ENCODE results near the gene PTPRK. TPM values are rescaled to one million over a fixed set of nuclear protein-coding genes. Genes with fewer than 3 reads are reported as not detected.

Gene PTPRK
- total and polyA plus RNA-seq, 4 donors = 8.2 to 224 (median 42.9) TPM

DNA sequence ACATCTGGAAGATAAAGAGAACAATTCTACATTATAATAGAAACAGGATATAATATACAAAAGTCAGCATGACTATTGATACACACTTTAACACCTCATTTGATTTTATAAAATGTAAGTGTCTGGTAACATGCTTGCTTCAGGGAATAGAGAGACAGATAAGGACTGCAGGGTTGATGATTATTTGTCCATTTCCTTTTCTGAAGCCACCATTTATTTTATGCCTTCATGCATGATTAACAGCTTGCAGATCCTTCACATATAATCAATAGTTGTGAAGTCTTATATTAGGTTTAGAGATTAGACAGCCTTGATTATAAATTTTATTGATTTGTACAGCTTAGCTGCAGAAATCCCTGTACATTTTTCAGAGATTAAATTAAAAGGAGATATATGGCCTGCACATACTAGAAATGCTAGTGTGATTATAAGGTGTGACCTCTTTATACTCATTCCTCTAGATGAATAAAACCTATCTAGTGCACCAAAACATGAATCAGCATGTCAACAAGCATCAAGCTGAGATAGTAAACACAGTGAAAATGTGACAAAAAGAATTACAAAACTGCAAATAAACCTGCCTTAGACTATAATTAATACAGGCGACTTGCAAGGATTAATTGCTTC lies 420.7 kb downstream of the PTPRK start:
- H3K9ac ChIP-seq (ENCODE audit: insufficient read depth in 1 of 2, low read length in 2 of 2) = no peak overlapping the region
- H3K36me3 ChIP-seq (ENCODE audit: control insufficient read depth in 4 of 4, insufficient read depth in 4 of 4, low read length in 4 of 4) = no peaks in the 10 kb centered on the region
- ATAC-seq (ENCODE audit: insufficient read depth, low FRiP score) = no peak
- no peaks in the 10 kb centered on the region for H3K9me3 ChIP-seq (ENCODE audit: control insufficient read depth in 4 of 4, insufficient read depth in 3 of 4, low read length in 3 of 4)
- H3K4me3 ChIP-seq = no peak overlapping the region
- peaks cover 0 to 7% (median 0%) of the 10 kb centered on the region in 5 donors for H3K4me1 ChIP-seq (ENCODE audit: control insufficient read depth in 5 of 5, insufficient read depth in 5 of 5, low read length in 5 of 5)
- 92% methylated on average over 1 of the region's 1 CpG for WGBS, 2 donors
- no peak for DNase-seq
- no peak overlapping the region for H3K27ac ChIP-seq (ENCODE audit: low read depth in 1 of 2, low read length in 1 of 2)
- TF ChIP-seq CTCF (IDR thresholded peaks at IDR 0.05; ENCODE audit: control extremely low read depth, extremely low read depth) = no peak
- H3K27me3 ChIP-seq (ENCODE audit: control insufficient read depth in 3 of 3, insufficient read depth in 3 of 3, low read length in 2 of 3) = no peaks in the 10 kb centered on the region

GRCh38 chr6:128098000-128098581 lies 422.3 kb downstream of the PTPRK start:
- no peaks in the 10 kb centered on the region for H3K9me3 ChIP-seq (ENCODE audit: control insufficient read depth in 4 of 4, insufficient read depth in 3 of 4, low read length in 3 of 4)
- H3K4me1 ChIP-seq (ENCODE audit: control insufficient read depth in 5 of 5, insufficient read depth in 5 of 5, low read length in 5 of 5) = peaks cover 0 to 7% (median 0%) of the 10 kb centered on the region in 5 donors
- no peak overlapping the region for H3K27ac ChIP-seq (ENCODE audit: low read depth in 1 of 2, low read length in 1 of 2)
- no peaks in the 10 kb centered on the region for H3K36me3 ChIP-seq (ENCODE audit: control insufficient read depth in 4 of 4, insufficient read depth in 4 of 4, low read length in 4 of 4)
- no peak overlapping the region for H3K4me3 ChIP-seq
- ATAC-seq (ENCODE audit: insufficient read depth, low FRiP score) = no peak
- no peaks in the 10 kb centered on the region for H3K27me3 ChIP-seq (ENCODE audit: control insufficient read depth in 3 of 3, insufficient read depth in 3 of 3, low read length in 2 of 3)
- DNase-seq = no peak
- no peak overlapping the region for H3K9ac ChIP-seq (ENCODE audit: insufficient read depth in 1 of 2, low read length in 2 of 2)
- no peak for TF ChIP-seq CTCF (IDR thresholded peaks at IDR 0.05; ENCODE audit: control extremely low read depth, extremely low read depth)
- 55 to 77% methylated on average over 2 of the region's 2 CpGs for WGBS, 2 donors

DNA sequence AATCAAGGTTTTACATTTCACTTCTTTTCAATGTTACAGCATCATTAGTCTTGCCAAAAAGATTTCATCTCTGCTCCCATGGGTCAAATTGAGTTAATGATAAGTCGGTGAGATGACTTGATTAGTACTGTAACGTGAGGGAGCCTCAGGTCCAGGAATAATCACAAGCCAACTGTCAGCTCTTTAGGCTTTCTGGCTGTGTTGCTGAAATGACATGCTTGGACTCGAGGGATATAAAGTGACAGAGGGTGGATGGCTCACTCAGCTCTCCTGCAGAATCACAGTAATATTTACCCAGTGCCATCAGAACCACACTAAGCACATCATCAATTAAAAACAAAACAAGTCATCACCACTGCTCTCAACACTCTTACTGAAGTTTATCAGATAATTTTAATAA lies 423.4 kb downstream of the PTPRK start:
- no peak for ATAC-seq (ENCODE audit: insufficient read depth, low FRiP score)
- H3K4me3 ChIP-seq = no peak overlapping the region
- no peak overlapping the region for H3K9ac ChIP-seq (ENCODE audit: insufficient read depth in 1 of 2, low read length in 2 of 2)
- no peak overlapping the region for H3K27ac ChIP-seq (ENCODE audit: low read depth in 1 of 2, low read length in 1 of 2)
- 77 to 85% methylated on average over 3 of the region's 3 CpGs for WGBS, 2 donors
- H3K36me3 ChIP-seq (ENCODE audit: control insufficient read depth in 4 of 4, insufficient read depth in 4 of 4, low read length in 4 of 4) = no peaks in the 10 kb centered on the region
- H3K4me1 ChIP-seq (ENCODE audit: control insufficient read depth in 5 of 5, insufficient read depth in 5 of 5, low read length in 5 of 5) = peaks cover 0 to 7% (median 0%) of the 10 kb centered on the region in 5 donors
- no peak for TF ChIP-seq CTCF (IDR thresholded peaks at IDR 0.05; ENCODE audit: control extremely low read depth, extremely low read depth)
- no peak for DNase-seq
- no peaks in the 10 kb centered on the region for H3K9me3 ChIP-seq (ENCODE audit: control insufficient read depth in 4 of 4, insufficient read depth in 3 of 4, low read length in 3 of 4)
- no peaks in the 10 kb centered on the region for H3K27me3 ChIP-seq (ENCODE audit: control insufficient read depth in 3 of 3, insufficient read depth in 3 of 3, low read length in 2 of 3)

Measured in lung (tissue), 12 donors.